NOMO-1 (cell line): Measurements from ENCODE around the gene POMT1.
"Not testable (repeated sequence)": the region's sequence is repeated elsewhere in the genome, so short reads cannot be mapped to it uniquely, and the experiment has no call there.

Experiments used
- DNase-seq, 2 experiments: peaks; one replicate each; lab custom pipeline; 2025; ENCODE audit not compliant: unreplicated experiment in 2 of 2; lab: John Stamatoyannopoulos, UW

Gene POMT1

GRCh38 chr9:131549186-131549585, 46.5 kb downstream of the POMT1 start:
- not testable (repeated sequence) for DNase-seq

GRCh38 chr9:131550465-131550864, 47.7 kb downstream of the POMT1 start:
- DNase-seq: not testable (repeated sequence)

- no peak for DNase-seq
These were observed 49.3 kb downstream of the POMT1 start for GRCh38 chr9:131552030-131552429.

- DNase-seq: no peak
These were observed 51.5 kb downstream of the POMT1 start for GRCh38 chr9:131554087-131554842.

GRCh38 chr9:131554843-131555351, 52.2 kb downstream of the POMT1 start:
- DNase-seq: no peak

- DNase-seq: no peak
These were observed 53.3 kb downstream of the POMT1 start for GRCh38 chr9:131555841-131556673.

GRCh38 chr9:131557855-131558548, 55.3 kb downstream of the POMT1 start:
- DNase-seq: no peak

- no peak for DNase-seq
These were observed 56.8 kb downstream of the POMT1 start for GRCh38 chr9:131559421-131560000.

- DNase-seq: no peak
These were observed 59.6 kb downstream of the POMT1 start for GRCh38 chr9:131562032-131562959.

- DNase-seq: no peak
These were observed 62.7 kb downstream of the POMT1 start for GRCh38 chr9:131565369-131565768.

GRCh38 chr9:131566158-131566557, 63.4 kb downstream of the POMT1 start:
- no peak for DNase-seq

GRCh38 chr9:131567910-131568309, 65.2 kb downstream of the POMT1 start:
- no peak for DNase-seq
